NCI-H510A (cell line): Measurements from ENCODE around the gene PI16.
"Not testable (repeated sequence)": the region's sequence is repeated elsewhere in the genome, so short reads cannot be mapped to it uniquely, and the experiment has no call there.

Experiments
- DNase-seq: peaks from one replicate; lab custom pipeline; 2025; lab: John Stamatoyannopoulos, UW

PI16 gene

DNA sequence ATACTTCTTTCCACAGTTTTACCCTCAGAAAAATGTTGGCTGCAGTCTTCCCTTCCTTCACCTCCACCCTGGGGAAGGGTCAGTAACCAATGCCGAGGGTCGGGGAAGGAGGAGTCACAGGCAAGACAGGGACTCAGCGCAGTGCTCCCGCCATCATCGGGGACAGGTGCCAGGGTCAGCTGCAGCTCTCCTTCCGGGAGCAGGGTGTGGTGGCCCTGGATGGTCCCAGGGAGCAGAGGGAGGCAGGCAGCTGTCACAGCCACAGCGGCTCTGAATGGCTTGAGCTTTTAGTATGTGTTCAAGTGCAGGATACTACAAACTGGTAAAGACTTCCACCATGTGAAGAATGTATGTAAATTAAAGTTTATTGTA, 26.0 kb upstream of the PI16 start:
- no peak for DNase-seq

DNA sequence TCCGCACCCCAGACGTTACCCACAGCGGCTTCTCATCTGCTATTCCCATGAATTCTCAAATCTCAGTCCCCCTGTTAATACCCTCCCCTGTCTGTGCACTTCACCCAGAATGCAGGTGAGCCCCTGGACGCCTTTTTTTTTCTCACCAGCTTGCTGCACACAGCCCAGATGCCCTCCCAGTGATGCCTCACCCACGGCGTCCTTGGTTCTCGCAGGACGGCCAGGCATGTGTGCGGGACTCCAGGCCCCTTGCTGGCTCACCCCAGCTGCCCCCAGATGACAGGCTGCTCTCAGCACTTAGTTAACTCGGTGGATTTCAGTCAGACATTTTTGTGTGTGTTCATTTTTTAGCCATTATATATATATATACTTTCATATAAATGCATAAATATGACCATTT, 25.4 kb upstream of the PI16 start:
- DNase-seq: no peak

DNA sequence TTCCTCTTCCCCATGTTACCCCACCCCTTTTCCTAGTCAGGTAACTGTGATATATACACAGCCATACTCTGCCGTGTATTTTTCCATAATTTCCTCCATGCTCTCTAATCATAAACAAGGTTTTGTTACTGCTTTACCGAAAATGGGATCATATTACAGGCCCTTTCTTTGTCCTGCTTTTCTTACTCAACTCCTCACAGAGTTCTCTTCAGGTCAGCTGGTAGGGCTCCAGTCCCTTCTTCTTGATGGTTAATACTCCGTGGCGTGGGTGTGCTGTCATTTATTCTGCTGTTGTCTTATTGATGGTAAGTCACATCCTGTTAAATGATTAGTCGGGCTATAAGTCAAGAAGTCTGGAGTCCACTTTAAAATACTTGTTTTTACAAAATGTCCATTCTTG, 24.9 kb upstream of the PI16 start:
- DNase-seq: no peak

DNA sequence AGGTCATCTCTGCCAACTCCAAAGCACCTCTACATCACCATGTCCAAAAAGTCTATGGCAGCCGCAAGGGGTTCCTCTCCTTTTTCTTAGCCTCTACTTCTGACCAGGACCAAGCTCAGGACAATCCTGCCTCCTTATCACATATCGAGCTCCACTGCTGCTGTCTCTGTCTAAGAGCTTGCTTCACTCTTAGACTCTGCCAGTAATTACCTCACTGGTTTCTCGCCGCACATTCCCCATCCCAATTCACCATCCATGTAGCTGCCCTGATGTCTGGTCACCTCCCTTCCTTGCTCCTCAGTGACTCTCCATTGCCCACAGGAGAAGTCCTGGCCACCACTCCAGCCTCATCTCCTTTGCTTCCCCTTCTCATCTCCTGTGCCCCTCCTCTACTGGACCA, 24.1 kb upstream of the PI16 start:
- DNase-seq: no peak

DNA sequence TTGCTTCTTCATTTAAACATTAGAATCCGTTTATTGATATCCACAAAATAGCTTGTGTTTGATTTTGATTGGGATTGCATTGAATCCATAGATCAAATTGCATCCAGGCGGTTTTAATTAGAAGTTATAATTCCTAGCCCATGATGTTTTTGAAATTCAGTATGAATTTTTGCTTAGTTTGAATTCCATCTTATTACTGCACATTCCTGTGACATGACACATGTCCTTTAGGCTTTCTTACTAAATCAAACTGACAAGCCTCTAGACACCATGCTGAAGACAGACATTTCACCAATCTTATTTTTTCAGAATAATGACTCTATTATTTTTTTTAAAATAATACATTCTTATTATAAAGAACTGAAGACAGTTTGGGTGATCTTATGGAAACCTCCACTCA, 21.4 kb upstream of the PI16 start:
- no peak for DNase-seq

DNA sequence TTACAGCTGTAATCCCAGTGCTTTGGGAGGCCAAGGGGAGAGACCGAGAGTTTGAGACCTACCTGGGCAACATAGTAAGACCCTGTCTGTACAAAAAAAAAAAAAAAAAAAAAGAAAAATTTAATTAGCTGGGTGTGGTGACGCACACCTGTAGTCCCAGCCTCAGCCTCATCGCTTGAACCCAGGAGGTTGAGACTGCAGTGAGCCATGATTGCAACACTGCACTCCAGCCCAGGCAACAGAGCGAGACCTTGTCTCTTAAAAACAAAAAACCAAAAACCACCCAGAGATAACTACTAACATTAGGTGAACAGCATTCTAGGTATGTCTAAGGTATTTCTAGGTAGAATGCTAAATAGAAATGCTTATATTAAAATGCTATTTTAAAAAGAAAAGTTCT, 21.0 kb upstream of the PI16 start:
- no peak for DNase-seq

DNA sequence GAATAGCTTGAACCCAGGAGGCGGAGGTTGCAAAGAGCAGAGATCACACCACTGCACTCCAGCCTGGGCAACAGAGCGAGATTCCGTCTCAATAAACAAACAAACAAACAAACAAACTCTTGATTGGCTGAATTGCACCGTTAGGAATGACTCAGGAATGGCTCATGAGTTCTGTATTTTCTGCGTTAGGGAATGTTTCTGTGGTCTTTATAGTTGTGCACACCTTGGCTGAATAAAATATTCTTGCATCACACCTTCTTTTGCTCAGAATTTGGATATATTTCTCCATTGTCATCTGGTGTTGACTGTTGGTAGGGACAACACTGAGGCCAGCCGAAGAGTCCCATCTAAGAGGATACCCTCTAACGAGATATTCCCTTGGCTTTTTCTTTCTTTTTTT, 19.6 kb upstream of the PI16 start:
- DNase-seq: no peak

DNA sequence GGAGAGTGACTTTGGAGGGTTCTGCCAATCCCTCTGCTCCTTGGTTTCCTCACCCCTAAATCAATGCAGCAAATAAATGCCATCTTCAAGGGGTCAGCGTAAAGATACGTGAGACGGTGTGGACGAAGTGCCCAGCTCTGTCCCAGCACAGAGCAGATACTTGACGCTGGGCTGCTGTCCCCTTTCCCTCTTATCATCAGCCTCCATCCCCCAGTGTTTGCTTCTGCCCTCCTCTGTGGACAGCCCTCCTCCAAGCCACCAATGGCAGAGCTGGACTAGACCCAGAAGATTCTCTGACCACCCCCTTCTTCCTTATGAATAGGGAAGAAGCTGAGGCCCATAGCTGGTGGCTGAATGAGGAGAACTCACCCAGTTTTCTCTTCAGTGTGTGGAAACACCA, 17.7 kb upstream of the PI16 start:
- DNase-seq: no peak

DNA sequence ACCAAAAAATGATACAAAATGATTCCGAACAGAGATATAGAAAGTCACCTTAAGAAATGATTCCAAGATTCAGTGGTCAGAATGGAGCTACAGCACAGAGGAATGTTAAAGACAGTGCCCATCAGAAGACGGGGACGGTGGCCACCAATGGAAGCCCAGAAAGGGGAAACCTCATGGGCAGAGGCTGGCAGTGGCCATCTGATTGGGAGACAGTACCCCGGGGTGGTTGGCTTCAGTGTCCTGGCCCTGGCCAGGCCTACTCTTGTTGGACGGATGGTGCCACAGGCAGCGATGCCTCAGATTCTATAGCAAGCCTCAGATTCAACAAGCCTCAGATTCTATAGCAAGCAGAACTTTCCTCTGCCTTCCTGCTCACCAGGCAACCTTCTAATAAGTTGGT, 16.6 kb upstream of the PI16 start:
- no peak for DNase-seq

DNA sequence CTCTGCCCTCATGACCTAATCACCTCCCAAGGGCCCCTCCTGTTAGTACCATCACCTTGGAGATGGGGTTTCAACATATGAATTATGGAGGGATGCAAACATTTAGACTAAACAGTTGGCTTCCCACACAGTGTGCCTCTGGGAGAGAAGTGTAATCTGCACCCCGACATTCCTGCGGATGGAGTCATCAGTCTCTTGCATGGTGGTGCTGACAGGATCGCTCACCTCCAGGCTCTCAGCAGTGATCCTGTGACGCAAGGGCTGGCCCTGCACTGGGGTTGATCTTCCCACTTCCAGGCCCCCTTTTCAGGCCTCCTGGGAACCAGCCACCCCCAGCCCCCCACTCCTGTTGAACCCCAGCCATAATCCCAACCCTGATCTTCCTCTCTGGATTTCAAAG, 16.0 kb upstream of the PI16 start:
- no peak for DNase-seq

DNA sequence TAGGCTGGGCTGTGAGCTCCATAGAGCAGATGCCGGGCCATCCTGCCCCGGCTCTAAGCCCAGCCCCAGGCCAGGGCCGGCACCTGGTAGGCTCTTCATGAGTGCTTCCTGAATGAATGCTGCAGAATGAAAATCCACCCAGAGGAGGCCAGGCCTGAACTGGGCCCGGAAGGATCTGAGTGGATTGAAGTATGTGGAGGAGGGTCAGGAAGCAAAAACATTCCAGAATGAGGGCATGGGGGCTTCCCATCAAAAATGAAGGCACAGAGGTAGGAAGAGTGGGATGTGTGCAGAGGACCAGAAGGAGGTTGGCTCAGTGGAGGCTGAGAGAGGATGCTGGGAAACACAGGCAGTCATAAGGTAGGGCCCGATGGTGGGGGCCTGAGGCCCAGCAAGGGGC, 15.5 kb upstream of the PI16 start:
- DNase-seq: not testable (repeated sequence)

DNA sequence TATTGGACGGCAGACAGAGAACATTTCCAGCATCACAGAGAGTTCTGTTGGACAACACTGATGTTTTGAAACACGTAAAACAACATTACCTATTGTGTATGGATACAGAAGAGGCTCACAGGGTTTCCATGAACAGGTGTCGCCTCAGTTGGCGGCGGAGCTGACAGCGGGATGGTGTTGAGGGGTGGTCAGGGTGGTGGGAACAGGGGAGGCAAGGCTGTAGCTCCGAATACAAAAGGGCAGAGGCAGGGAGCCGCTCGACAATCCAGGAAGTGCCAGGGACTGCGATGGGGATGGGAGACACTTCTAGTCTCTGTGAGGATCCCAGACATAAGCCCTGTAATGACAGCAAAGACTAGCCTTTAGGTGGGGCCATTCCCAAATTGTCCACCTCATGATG, 14.5 kb upstream of the PI16 start:
- DNase-seq: no peak

DNA sequence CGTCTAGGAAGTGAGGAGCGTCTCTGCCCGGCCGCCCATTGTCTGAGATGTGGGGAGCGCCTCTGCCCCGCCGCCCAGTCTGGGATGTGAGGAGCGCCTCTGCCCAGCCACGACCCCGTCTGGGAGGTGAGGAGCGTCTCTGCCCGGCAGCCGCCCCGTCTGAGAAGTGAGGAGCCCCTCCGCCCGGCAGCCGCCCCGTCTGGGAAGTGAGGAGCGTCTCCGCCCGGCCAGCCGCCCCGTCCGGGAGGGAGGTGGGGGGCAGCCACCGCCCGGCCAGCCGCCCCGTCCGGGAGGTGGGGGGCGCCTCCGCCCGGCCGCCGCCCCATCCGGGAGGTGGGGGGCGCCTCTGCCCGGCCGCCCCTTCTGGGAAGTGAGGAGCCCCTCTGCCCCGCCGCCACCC, 13.0 kb upstream of the PI16 start:
- DNase-seq: not testable (repeated sequence)

DNA sequence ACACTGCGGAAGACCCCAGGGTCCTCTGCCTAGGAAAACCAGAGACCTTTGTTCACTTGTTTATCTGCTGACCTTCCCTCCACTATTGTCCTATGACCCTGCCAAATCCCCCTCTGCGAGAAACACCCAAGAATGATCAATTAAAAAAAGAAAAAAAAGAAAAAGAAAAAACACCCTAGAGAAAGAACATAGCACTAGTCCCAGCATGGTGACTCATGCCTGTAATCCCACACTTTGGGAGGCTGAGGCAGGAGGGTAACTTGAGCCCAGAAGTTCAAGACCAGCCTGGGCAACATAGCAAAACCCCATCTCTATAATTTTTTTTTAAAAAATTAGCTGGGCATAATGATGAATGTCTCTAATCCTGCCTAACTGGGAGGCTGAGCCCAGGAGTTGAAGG, 12.2 kb upstream of the PI16 start:
- DNase-seq: not testable (repeated sequence)

DNA sequence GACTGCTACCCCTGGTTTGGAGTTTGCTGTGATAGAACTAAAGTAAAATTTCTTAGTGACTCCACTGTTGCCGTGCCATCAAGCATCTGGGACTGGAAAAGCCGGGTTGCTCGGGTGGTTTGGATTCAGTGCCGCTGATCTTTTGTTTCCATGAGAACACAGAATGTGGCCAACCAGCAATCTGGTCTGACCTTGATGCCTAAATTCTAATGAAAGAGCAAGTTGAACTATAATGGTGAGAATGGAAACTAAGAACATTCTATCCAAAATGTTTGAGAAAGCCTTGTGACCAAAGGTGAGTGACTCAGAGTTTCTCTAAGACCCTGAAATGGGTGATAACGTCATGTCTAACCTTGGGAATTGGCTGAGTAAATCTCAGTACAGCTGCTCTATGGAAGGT, 9.9 kb upstream of the PI16 start:
- no peak for DNase-seq

DNA sequence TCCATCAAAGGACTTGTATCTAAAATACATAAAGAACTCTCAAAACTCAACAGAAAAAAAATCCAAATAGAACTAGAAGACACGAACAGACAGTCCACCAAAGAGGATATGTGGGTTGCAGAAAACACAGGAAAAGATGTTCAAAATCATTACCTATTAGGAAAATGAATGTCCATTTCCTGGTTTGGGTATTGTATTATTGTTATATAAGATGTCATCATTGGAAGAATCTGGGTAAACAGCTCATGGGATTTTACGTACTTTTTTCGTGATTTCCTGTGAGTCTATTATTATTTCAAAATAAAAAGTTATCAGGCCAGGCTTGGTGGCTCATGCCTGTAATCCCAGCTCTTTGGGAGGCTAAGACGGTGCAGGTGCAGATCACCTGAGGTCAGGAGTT, 9.2 kb upstream of the PI16 start:
- no peak for DNase-seq

DNA sequence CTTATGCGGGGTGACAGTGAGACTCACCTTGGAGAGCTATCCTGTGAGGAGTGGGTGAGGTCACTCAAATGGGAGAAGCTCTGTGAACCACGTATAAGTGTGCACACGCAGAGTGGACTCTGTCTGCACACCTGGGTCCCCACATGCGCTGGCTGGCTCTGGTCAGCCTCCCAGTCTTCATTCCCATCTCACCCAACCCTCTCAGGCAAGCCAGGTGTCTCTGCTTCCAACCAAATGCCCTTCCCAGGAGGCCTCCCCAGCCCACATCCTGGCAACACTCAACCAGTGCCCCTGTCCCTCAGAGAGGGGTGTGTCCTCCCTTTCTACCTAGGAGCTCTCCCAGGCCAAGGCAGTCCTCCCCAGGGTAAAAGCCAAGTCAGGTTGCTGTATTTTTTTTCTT, 8.0 kb upstream of the PI16 start:
- no peak for DNase-seq

DNA sequence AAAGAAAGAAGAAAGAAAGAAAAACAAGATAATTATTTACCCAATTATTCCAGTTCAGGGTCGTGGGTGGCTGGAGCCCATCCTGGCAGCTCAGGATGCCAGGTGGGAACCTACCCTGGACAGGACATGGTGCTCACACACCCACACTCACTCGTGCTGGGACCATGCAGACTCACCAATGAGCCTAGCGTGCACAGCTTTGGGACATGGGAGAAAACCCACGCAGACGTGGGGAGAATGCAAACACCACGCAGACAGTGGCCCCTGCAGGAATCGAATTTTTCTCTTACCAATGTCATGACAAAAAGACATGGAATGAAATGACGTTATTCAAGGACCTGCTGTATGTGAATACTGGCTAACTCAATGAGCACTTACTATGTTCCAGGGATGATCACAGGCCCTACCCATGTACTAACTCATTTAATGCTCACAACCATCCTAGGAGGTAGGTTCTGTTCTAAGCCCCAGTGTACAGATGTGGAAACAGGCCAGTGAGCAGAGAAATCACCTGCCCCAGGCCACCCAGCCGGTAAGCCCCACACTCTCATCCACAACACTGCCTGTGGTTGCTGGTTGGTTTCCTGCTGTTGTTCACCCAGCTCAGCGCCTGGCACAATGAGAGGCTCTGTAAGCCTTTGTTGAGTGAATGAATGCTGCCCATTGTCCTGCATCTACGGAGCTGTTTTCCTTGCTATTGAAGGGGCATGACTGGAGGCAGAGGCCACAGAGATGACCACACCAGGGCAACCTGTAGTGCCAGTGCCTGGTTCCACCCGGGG, 6.8 kb upstream of the PI16 start:
- DNase-seq: no peak

DNA sequence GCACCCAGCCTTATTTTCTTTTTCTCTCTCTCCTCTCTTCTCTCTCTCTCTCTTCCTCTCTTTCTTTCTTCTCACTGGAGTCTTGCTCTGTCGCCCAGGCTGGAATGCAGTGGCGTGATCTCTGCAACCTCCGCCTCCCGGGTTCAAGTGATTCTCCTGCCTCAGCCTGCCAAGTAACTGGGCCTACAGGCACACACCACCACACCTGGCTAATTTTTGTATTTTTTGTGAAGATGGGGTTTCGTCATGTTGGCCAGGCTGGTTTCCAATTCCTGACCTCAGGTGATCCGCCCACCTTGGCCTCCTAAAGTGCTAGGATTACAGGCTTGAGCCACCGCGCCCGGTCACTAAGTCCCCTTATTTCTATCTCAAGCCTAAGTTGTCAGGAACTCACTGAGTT, 5.5 kb upstream of the PI16 start:
- not testable (repeated sequence) for DNase-seq

DNA sequence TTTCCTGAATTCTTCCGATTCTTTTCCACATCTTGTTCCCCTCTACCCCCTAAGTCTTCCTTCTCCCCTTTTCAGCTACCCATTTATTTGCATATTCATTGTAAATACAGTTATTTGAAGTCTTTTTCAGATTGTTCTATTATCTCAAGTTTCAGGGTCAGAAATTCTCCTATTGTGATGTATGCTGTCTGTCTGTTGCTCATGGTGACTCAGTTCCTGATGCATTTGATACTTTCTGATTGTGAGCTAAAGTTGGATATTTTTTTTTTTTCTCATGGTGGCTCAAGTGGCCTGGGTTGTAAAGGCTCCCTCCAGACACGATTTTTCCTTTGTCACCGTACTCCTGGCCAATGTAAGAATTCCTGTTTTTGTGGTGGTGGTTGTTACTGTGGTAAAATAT, 4.9 kb upstream of the PI16 start:
- DNase-seq: no peak

DNA sequence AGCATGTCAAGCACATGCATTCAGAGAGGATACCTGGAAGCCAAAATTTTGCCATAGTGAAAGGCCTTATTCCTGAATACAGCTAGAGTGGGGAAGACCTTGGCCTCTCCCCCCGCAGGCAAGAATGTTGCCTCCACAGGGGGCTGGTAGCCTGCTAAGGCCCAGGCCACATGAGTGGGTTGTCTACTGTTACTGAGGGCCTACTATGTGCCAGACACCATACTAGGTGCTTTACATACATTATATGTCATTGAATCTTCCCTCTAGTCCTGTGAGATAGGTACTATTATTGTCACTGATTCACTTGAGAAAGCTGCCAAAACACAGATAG, 642 bp upstream of the PI16 start:
- no peak for DNase-seq

DNA sequence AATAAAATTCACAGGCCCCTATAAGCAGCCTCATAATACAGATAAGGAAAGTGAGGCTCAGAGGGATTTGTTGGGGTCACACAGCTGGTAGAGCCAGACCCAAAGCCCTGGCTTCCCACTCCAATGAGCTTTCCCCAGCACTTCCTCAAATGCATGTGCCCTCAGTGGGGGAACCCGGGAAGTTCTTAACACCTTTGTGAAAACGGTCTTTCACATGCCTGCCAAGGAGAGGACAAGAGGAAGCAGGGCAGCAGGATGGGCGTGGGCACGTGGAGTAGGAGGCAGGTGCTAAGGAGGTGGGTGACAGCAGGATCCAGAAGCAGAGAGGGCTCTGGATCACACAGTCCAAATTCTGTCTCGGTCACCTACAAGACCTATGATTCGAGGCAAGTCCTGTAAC, 598 bp downstream of the PI16 start:
- no peak for DNase-seq

DNA sequence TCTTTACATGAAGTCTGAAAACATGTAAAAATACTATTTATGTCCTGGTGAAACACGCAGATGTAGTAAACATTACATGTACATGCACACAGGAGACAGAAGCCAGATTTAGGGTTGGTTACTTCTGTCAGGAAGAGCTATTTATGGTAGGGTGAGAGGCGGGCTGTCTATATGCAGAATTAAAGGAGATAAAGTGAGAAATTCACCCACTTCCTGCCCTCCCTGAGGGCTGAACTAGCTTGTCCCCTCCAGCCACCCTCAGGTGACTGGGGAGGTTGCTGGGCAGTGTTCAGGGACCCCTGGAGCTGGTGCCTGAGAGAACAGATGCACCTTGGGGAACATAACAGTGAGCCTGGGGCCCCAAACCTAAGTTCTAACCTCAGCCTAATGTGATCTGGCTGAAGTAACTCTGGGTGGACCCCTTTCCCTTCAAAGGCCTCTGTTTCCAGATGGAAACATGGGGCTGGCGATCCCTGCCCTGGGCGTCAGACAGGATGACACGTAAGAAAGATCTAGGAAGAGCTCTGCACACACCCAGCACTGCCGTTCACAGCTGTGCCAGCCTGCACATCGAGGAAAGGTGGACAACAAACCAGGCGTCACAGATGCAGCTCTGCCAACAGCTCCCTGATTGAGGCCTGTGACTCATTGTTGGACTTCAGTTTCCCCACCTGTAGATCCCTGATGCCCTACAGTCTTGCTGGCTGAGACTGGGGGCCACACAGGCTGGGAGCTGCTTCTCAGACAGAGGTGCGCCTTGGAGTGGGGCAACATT, 1.3 kb downstream of the PI16 start:
- no peak for DNase-seq

DNA sequence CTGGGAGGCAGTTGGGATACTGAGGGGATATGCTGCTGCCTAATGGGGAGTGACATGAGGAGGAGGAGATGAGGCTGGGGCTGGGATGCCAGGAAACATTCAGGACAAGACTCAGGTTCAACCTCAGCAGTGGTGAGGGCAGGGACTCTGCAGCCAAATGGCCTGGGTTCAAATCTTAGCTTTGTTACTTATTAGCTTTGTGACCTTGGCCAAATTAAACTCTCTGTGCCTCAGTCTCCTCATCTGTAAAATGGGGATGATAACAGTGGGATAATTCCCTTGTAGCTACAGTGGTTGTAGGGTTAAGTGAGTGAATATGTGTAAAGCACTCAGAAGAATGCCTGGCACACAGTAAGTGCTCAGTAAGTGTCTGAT, 1.9 kb downstream of the PI16 start:
- no peak for DNase-seq
